ENCODE measurements around the gene F7. TPM values are rescaled to one million over a fixed set of nuclear protein-coding genes. Genes with fewer than 3 reads are reported as not detected.

Gene F7
- total RNA-seq, 3 donors from 2014 or later (not counting 1 experiment from before 2014, with no cell fraction given) = 0.25 to 0.91 TPM; not detected in 1

GRCh38 chr13:113058988-113059850, 46.4 kb upstream of the F7 start:
- WGBS (ENCODE audit: insufficient coverage) = 96% methylated on average over 22 of the region's 22 CpGs

GRCh38 chr13:113059891-113060290, 45.7 kb upstream of the F7 start:
- Mint-ChIP-seq H3K4me3 (no peak overlapping the region), H3K9me3 (no peaks in the 10 kb centered on the region), H3K4me1 (no peaks in the 10 kb centered on the region), H3K27ac (no peak overlapping the region), H3K27me3 (ENCODE audit: low read depth in 2 of 2) (no peaks in the 10 kb centered on the region), H3K36me3 (no peaks in the 10 kb centered on the region)
- DNase-seq = no peak
- Histone ChIP-seq H3K4me1 (ENCODE audit: control insufficient read depth, insufficient read depth, low read length) (no peaks in the 10 kb centered on the region), H3K27me3 (ENCODE audit: control insufficient read depth, insufficient read depth, low read length) (no peaks in the 10 kb centered on the region), H3K4me3 (ENCODE audit: low read length) (no peak overlapping the region), H3K36me3 (ENCODE audit: control insufficient read depth, insufficient read depth, low read length) (no peaks in the 10 kb centered on the region), H3K9me3 (ENCODE audit: control insufficient read depth, insufficient read depth, low read length) (peaks cover 13% of the 10 kb centered on the region), H3K27ac (ENCODE audit: low read length) (no peak overlapping the region)
- TF ChIP-seq CTCF (IDR thresholded peaks at IDR 0.05) = no peak
- no peak for ATAC-seq
- 91% methylated on average over 15 of the region's 15 CpGs for WGBS (ENCODE audit: insufficient coverage)
- intact Hi-C loops (cut with micrococcal nuclease) = no loop called here

More at GRCh38 chr13:113058988-113059850, 46.4 kb upstream of the F7 start:
- H3K9me3 Mint-ChIP-seq = no peaks in the 10 kb centered on the region
- peaks cover 13% of the 10 kb centered on the region for H3K9me3 ChIP-seq (ENCODE audit: control insufficient read depth, insufficient read depth, low read length)
- H3K36me3 ChIP-seq (ENCODE audit: control insufficient read depth, insufficient read depth, low read length) = no peaks in the 10 kb centered on the region
- H3K4me3 ChIP-seq (ENCODE audit: low read length) = no peak overlapping the region
- TF ChIP-seq CTCF (IDR thresholded peaks at IDR 0.05) = no peak
- H3K27ac ChIP-seq (ENCODE audit: low read length) = no peak overlapping the region
- no peak overlapping the region for H3K4me3 Mint-ChIP-seq
- H3K27me3 ChIP-seq (ENCODE audit: control insufficient read depth, insufficient read depth, low read length) = no peaks in the 10 kb centered on the region
- no peak for ATAC-seq
- no peaks in the 10 kb centered on the region for H3K4me1 Mint-ChIP-seq
- H3K27me3 Mint-ChIP-seq (ENCODE audit: low read depth in 2 of 2) = no peaks in the 10 kb centered on the region
- no peaks in the 10 kb centered on the region for H3K4me1 ChIP-seq (ENCODE audit: control insufficient read depth, insufficient read depth, low read length)
- H3K27ac Mint-ChIP-seq = no peak overlapping the region
- no peaks in the 10 kb centered on the region for H3K36me3 Mint-ChIP-seq
- no peak for DNase-seq
- intact Hi-C loops (cut with micrococcal nuclease) = no loop called here

- WGBS (ENCODE audit: insufficient coverage) = 95% methylated on average over 32 of the region's 34 CpGs
- Histone ChIP-seq H3K27ac (ENCODE audit: low read length) (no peak overlapping the region), H3K4me1 (ENCODE audit: control insufficient read depth, insufficient read depth, low read length) (no peaks in the 10 kb centered on the region), H3K36me3 (ENCODE audit: control insufficient read depth, insufficient read depth, low read length) (no peaks in the 10 kb centered on the region), H3K27me3 (ENCODE audit: control insufficient read depth, insufficient read depth, low read length) (no peaks in the 10 kb centered on the region), H3K4me3 (ENCODE audit: low read length) (no peak overlapping the region), H3K9me3 (ENCODE audit: control insufficient read depth, insufficient read depth, low read length) (peaks cover 13% of the 10 kb centered on the region)
- ATAC-seq = no peak
- Mint-ChIP-seq H3K4me1 (no peaks in the 10 kb centered on the region), H3K36me3 (no peaks in the 10 kb centered on the region), H3K27me3 (ENCODE audit: low read depth in 2 of 2) (no peaks in the 10 kb centered on the region), H3K27ac (no peak overlapping the region), H3K9me3 (no peaks in the 10 kb centered on the region), H3K4me3 (no peak overlapping the region)
- no peak for DNase-seq
- no peak for TF ChIP-seq CTCF (IDR thresholded peaks at IDR 0.05)
- intact Hi-C loops (cut with micrococcal nuclease) = no loop called here
Measured at GRCh38 chr13:113060557-113061270, 44.9 kb upstream of the F7 start.
